OCI-LY3 (cell line): ENCODE data around the gene SSTR5.

Experiments used
- H2AFZ ChIP-seq: fragments of 200-600, 300-600 bp; shearing (Covaris generic); 2 replicates; pipeline ENCODE4 v1.6.0; 2014; ENCODE audit warnings: antibody characterized with exemption, low read depth, low read length
- H3K27ac ChIP-seq: fragments of 200-600, 300-600 bp; sonication (generic); 2 replicates; pipeline ENCODE4 v1.5.1; 2014; ENCODE audit warnings: mild to moderate bottlenecking, low read length, moderate library complexity, mixed read lengths
- H3K27me3 ChIP-seq: fragments of 200-600, 300-600 bp; sonication (generic); 2 replicates; pipeline ENCODE4 v1.6.1; 2014; ENCODE audit warnings: low read depth, low read length, mixed read lengths
- H3K36me3 ChIP-seq: fragments of 200-600, 300-600 bp; sonication (generic); replicated peaks from 2 replicates; pipeline ENCODE3; 2014; ENCODE audit warnings: low read depth, low read length, mixed read lengths
- H3K4me1 ChIP-seq: fragments of 300-600, 200-600 bp; sonication (generic); 2 replicates; pipeline ENCODE4 v1.6.1; 2014; ENCODE audit warnings: low read length, mixed read lengths
- H3K4me2 ChIP-seq: fragments of 200-600, 300-600 bp; sonication (generic); 2 replicates; pipeline ENCODE4 v1.6.1; 2014; ENCODE audit warnings: low read length, mixed read lengths
- H3K4me3 ChIP-seq: fragments of 300-600, 200-600 bp; sonication (generic); 2 replicates; pipeline ENCODE4 v1.5.1; 2014; ENCODE audit warnings: antibody characterized with exemption, mild to moderate bottlenecking, low read length, moderate library complexity
- H3K79me2 ChIP-seq: fragments of 300-600, 200-600 bp; shearing (Covaris generic); 2 replicates; pipeline ENCODE4 v1.6.1; 2014; ENCODE audit warnings: mild to moderate bottlenecking, low read length, mixed read lengths
- H3K9ac ChIP-seq: fragments of 300-600, 200-600 bp; shearing (Covaris generic); 2 replicates; pipeline ENCODE4 v1.6.0; 2014; ENCODE audit warnings: mild to moderate bottlenecking, low read length, moderate library complexity
- H3K9me3 ChIP-seq: fragments of 200-600, 300-600 bp; shearing (Covaris generic); 2 replicates; pipeline ENCODE4 v1.6.1; 2014; ENCODE audit warnings: low read length, mixed read lengths; ENCODE audit not compliant: insufficient read depth
- H4K20me1 ChIP-seq: fragments of 200-600, 300-600 bp; sonication (generic); 2 replicates; pipeline ENCODE4 v1.6.1; 2016; ENCODE audit warnings: low read length, mixed read lengths; ENCODE audit not compliant: insufficient read depth
- EZH2phosphoT487 ChIP-seq: fragments of 200-600 bp; shearing (Covaris generic); IDR thresholded peaks from 2 replicates; pipeline ENCODE4 v1.6.1; 2018; ENCODE audit warnings: antibody characterized with exemption, mixed run types, low read depth
- TF ChIP-seq, protein P1 (sequence below): fragments of 200-600, 300-600 bp; sonication (generic); IDR thresholded peaks from 2 replicates; pipeline ENCODE4 v1.5.1; 2014; ENCODE audit warnings: antibody characterized with exemption, low read length, low read depth

SSTR5 gene

DNA sequence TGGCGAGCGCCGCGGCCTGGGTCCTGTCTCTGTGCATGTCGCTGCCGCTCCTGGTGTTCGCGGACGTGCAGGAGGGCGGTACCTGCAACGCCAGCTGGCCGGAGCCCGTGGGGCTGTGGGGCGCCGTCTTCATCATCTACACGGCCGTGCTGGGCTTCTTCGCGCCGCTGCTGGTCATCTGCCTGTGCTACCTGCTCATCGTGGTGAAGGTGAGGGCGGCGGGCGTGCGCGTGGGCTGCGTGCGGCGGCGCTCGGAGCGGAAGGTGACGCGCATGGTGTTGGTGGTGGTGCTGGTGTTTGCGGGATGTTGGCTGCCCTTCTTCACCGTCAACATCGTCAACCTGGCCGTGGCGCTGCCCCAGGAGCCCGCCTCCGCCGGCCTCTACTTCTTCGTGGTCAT, 6.8 kb downstream of the SSTR5 start:
- H3K4me3 ChIP-seq, result no peak overlapping the region
- no peak overlapping the region for H3K27ac ChIP-seq
- no peaks in the 10 kb centered on the region for H4K20me1 ChIP-seq
- no peak overlapping the region for H2AFZ ChIP-seq
- H3K4me1 ChIP-seq, result no peaks in the 10 kb centered on the region
- H3K9ac ChIP-seq, result no peak overlapping the region
- no peak overlapping the region for H3K4me2 ChIP-seq
- no peaks in the 10 kb centered on the region for H3K27me3 ChIP-seq
- no peaks in the 10 kb centered on the region for H3K79me2 ChIP-seq
- no peaks in the 10 kb centered on the region for H3K36me3 ChIP-seq
- TF ChIP-seq, protein P1, sequence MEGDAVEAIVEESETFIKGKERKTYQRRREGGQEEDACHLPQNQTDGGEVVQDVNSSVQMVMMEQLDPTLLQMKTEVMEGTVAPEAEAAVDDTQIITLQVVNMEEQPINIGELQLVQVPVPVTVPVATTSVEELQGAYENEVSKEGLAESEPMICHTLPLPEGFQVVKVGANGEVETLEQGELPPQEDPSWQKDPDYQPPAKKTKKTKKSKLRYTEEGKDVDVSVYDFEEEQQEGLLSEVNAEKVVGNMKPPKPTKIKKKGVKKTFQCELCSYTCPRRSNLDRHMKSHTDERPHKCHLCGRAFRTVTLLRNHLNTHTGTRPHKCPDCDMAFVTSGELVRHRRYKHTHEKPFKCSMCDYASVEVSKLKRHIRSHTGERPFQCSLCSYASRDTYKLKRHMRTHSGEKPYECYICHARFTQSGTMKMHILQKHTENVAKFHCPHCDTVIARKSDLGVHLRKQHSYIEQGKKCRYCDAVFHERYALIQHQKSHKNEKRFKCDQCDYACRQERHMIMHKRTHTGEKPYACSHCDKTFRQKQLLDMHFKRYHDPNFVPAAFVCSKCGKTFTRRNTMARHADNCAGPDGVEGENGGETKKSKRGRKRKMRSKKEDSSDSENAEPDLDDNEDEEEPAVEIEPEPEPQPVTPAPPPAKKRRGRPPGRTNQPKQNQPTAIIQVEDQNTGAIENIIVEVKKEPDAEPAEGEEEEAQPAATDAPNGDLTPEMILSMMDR, result no peak
- TF ChIP-seq EZH2phosphoT487, result no peak
- no peaks in the 10 kb centered on the region for H3K9me3 ChIP-seq

DNA sequence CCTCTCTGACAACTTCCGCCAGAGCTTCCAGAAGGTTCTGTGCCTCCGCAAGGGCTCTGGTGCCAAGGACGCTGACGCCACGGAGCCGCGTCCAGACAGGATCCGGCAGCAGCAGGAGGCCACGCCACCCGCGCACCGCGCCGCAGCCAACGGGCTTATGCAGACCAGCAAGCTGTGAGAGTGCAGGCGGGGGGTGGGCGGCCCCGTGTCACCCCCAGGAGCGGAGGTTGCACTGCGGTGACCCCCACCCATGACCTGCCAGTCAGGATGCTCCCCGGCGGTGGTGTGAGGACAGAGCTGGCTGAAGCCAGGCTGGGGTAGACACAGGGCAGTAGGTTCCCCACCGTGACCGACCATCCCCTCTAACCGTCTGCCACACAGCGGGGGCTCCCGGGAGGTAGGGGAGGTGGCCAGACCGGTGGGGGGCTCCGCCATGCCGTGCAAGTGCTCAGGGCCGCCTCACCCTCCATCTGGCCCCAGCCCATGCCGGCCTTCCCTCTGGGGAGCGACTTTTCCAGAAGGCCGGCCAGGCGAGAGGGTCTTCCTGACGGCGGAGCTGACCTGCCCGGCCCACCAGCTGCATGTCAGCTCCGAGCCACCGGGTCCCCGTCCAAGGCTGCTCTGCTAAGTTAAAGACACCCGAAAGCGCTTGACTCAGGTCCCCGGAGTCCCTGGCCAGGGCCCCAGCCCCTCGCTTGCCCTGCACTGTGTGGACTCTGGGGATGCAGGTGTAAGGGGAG, 7.4 kb downstream of the SSTR5 start:
- no peaks in the 10 kb centered on the region for H3K27me3 ChIP-seq
- no peaks in the 10 kb centered on the region for H4K20me1 ChIP-seq
- no peaks in the 10 kb centered on the region for H3K9me3 ChIP-seq
- no peak overlapping the region for H3K27ac ChIP-seq
- TF ChIP-seq EZH2phosphoT487, result no peak
- TF ChIP-seq, protein P1, result no peak
- H3K4me3 ChIP-seq, result no peak overlapping the region
- H2AFZ ChIP-seq, result no peak overlapping the region
- no peaks in the 10 kb centered on the region for H3K79me2 ChIP-seq
- no peak overlapping the region for H3K4me2 ChIP-seq
- no peak overlapping the region for H3K9ac ChIP-seq
- H3K4me1 ChIP-seq, result no peaks in the 10 kb centered on the region
- H3K36me3 ChIP-seq, result no peaks in the 10 kb centered on the region

DNA sequence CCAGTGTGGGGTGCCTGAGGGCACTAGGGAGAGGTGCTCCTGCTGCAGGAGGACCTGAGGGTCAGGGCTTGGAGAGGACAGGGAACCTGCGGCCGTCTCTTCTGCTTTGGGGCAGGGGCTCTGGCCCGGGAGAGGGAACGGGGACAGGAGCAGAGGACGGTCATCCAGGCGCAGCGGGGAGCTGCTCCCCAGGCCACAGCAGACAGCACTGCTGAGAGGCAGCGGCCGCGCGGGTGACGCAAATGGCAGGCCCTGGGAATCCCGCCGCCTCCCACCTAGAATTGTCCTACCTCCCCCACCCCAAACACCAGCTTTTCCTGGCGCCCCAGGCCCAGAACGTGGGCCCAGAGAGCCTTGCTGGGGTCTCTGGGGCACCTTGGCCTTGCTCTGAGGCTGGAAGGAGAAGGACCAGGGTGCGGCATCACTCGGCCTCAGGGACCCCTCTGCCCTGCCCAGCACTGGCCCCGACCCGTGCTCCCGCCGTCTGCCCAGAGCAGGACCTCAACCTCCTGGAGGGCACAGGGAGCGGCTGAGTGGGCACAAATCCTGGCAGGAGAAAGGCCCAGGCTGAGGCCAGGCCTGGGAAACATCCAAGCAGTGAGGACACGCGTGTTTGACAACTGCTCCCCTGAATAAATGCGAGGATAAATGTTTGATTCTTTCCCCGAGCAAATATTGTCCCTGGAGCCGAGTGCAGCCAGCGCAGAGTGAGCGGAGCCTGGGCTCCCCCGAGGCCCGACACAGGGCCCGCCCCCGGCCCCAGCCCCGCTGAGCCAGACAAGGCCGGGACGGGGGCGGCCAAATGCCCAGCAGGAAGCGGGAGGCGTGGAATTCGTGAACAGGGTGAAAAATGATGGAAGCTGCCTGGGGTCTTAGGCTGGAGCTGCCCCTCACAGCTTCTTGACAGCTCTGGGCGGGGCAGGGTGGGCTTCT, 8.5 kb downstream of the SSTR5 start:
- Histone ChIP-seq H3K79me2 (no peaks in the 10 kb centered on the region), H3K4me1 (no peaks in the 10 kb centered on the region), H3K9me3 (0 out of 2 replicates have a peak, but pooled peaks cover 4% of the 10 kb centered on the region), H3K4me2 (no peak overlapping the region), H3K4me3 (no peak overlapping the region), H3K27me3 (no peaks in the 10 kb centered on the region), H3K9ac (no peak overlapping the region), H2AFZ (no peak overlapping the region), H3K27ac (no peak overlapping the region), H4K20me1 (no peaks in the 10 kb centered on the region), H3K36me3 (no peaks in the 10 kb centered on the region)
- TF ChIP-seq EZH2phosphoT487, result no peak
- TF ChIP-seq, protein P1, result no peak

DNA sequence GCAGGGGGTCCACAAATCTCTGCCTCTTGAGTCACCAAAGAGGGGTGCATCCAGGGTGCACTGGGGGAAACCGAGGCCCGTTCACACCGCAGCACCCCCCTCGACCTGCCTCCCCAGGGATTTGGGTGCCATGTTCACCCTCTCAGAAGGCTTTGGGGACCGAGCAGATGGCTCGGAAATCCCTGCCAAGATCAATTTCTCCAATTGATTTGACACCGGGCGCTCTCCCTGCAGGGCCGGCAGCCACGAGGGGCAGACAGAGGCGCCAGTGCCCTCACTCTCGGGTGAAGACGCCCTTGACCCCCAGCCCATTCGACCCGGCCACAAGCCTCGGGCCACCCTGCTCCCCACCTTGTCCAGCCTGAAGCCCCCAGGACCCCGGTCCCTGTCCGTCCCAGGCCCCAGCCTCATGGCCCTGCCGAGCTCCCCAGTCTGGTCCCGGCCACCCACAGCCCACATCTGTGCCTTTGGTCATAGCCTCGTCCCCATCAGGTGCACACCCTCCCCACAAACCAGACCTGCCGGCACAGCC, 9.3 kb downstream of the SSTR5 start:
- Histone ChIP-seq H3K4me1 (no peaks in the 10 kb centered on the region), H3K27ac (no peak overlapping the region), H3K9ac (no peak overlapping the region), H3K27me3 (no peaks in the 10 kb centered on the region), H3K36me3 (no peaks in the 10 kb centered on the region), H4K20me1 (no peaks in the 10 kb centered on the region), H3K9me3 (0 out of 2 replicates have a peak, but pooled peaks cover 4% of the 10 kb centered on the region), H2AFZ (no peak overlapping the region), H3K4me2 (no peak overlapping the region), H3K4me3 (no peak overlapping the region), H3K79me2 (no peaks in the 10 kb centered on the region)
- no peak for TF ChIP-seq EZH2phosphoT487
- TF ChIP-seq, protein P1, result no peak
